Hindlimb muscle (tissue), 1 donor: ENCODE measurements around the gene GATA5. TPM values are rescaled to one million over a fixed set of nuclear protein-coding genes. Genes with fewer than 3 reads are reported as not detected.

ENCODE experiments used
- DNase-seq: peaks from one replicate; pipeline ENCODE4 v3.0.0-alpha.2; 2013
- polyA plus RNA-seq: library from polyadenylated mRNA; unstranded; fragments of 120-200 nt; gene quantifications from one replicate; pipeline ENCODE4 v1.2.1, GENCODE V29; 2013; ENCODE audit not compliant: insufficient read length

Gene GATA5
- polyA plus RNA-seq, 1 donor: 0.08 TPM

DNA sequence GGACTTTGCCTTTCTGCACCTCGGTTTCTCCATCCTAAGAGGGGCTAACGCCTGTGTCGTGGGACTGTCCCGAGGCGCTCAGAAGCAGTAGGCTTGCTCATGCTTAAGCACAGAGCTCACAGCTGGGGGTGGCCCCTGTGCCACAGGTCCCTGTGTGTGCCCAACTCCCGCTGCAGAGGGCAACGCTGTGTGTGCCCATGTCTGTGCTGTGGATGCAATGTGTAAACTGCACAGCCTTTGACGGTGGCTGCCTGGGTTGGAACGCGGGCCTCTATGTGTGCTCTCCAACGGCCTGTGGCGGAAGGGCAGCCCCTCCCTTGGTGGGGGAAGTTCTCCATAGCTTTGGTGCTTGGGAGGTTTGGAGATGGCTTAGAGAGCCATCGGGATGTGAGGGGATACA is 10.7 kb upstream of the GATA5 start:
- no peak for DNase-seq

DNA sequence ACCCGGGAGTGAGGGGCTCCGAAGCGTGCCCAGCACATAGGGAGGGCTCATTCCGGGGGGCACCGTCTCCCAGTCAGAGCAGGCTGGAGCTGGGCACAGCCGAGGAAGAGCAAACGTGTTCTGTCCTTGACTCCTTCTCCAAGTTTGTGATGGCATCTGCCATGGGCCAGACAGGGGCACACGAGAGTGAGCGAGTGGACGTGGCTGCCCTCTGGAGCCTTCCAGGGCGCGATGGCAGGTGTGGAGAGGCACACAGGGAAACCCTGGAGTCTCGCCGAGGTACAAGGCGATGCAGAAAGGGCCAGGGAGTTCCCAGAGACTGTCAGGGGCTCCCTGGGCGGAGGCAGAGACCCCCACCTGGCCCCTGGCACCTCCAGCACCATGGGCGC is 9.9 kb upstream of the GATA5 start:
- DNase-seq: no peak

- DNase-seq: peak; percentile 45
Measured at GRCh38 chr20:62485062-62485700, 9.4 kb upstream of the GATA5 start.

GRCh38 chr20:62484478-62484877 is 8.7 kb upstream of the GATA5 start:
- DNase-seq: no peak

- no peak for DNase-seq
Measured at GRCh38 chr20:62483613-62484458, 8.0 kb upstream of the GATA5 start.

GRCh38 chr20:62482974-62483373 is 7.2 kb upstream of the GATA5 start:
- DNase-seq: no peak

- DNase-seq: no peak
Measured at GRCh38 chr20:62482146-62482809, 6.5 kb upstream of the GATA5 start.

- peak; percentile 33 for DNase-seq
Measured at GRCh38 chr20:62481425-62482145, 5.8 kb upstream of the GATA5 start.

DNA sequence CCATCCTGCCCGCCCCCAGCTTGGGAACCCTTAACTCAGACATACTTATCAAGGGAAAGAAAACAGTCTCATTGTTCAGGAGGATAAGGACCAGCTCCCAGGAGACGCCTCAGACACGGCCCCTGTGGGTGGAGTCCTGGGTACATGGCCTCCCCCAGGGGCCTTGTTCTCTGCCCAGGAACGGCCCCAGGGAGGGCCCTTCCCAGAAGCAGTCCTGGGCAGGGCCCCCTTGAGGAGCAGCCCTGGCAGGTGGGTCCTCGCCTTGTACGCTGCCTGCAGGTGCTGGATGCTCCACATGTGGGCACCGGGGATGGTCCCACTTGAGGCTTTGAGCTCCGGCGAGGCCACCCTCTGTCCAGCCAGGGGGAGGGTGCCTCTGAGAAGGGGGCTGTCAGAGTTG is 4.5 kb upstream of the GATA5 start:
- DNase-seq: no peak

GRCh38 chr20:62479656-62480055 is 3.9 kb upstream of the GATA5 start:
- no peak for DNase-seq

DNA sequence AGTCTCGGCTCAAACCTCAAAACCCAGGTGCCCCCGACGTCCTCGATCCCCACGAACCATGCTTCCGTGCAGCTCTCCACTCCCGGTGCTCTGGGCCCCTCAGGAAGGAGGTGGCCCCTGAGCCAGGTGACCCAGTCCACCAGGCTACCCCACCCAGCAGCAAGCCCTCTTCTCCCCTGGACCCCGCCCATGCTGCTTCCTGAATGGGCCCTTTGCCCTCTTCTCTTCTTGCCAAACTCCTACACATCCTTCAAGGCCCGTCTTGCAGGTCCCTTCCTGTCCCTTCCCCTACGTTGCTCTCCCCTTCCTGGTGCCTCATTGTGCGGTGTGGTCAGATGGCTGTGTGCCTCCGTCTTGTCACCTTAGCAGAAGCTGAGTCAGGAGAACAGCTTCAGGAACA is 3.4 kb upstream of the GATA5 start:
- DNase-seq: no peak

- DNase-seq: no peak
Measured at GRCh38 chr20:62477669-62478455, 2.1 kb upstream of the GATA5 start.

GRCh38 chr20:62476056-62476838 is 452 bp upstream of the GATA5 start:
- DNase-seq: peak; percentile 13

- no peak for DNase-seq
Measured at GRCh38 chr20:62475027-62475771, 596 bp downstream of the GATA5 start.

DNA sequence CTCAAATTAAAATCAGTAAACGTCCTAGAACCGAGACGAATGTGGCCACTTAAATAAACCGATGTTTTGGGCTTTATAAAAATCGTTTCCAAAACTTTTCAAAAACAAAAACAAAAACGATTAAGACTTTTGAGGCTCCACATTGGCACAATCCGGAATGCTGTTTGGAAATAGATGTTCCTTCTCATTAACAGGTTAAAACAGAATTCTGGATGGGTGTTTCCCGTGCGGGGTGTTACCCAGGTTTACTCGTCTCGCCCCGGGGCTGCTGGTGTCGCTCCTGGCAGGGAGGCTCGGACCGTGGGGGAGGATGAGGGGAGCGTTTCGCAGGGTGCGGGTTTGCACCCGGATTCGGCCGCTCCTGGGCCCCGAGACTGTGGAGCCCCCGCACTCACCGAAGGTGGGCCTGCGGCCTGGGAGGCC is 1.2 kb downstream of the GATA5 start:
- no peak for DNase-seq

- no peak for DNase-seq
Measured at GRCh38 chr20:62473717-62474603, 1.8 kb downstream of the GATA5 start.

- DNase-seq: no peak
Measured at GRCh38 chr20:62472941-62473585, 2.7 kb downstream of the GATA5 start.

DNA sequence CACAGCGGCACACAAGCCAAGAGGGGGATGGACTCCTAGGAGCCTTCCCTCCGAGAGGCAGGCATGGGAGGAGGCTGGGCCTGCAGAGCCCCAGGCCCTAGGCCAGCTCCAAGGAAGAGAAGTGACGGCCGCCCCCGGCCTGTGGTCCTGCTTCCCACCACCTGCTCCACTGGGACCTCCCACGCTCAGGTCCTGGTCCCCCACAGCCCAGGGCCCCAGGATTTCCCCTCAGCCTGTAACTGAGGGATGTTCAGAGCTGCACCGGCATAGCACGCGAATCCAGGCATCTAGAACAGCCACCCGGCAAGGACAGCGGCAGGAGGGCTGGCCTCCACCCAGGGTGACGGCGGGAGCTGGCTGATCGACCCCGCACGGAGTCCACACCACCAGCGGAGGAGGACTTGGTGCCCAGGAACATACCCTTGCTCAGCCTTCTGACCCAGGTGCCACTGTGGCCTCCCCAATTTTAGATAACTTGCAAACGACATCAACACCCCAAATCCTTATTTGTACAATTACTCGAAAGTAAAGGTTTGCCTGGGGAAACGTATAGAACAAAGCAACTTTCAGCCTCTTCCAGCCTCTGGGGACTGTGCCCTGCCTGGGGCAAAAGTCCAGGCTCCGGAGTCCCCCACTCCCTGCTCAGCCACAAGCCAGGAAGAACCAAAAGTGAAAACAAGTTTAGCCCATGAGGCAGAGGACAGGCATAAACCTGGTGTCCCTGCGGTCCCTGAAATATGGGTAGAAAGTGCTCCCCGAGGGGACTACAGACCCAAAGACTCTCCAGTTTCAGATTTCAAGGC is 3.5 kb downstream of the GATA5 start:
- no peak for DNase-seq
